Large intestine (tissue), 12 donors: ENCODE measurements around the gene CADM4. TPM values are rescaled to one million over a fixed set of nuclear protein-coding genes. Genes with fewer than 3 reads are reported as not detected.
"Not testable (repeated sequence)": the region's sequence is repeated elsewhere in the genome, so short reads cannot be mapped to it uniquely, and the experiment has no call there.

Experiments used
- DNase-seq, 2 donors: peaks; one replicate each; pipeline versions ENCODE4 v3.0.0 to v3.0.0-alpha.2; 2013
- H3K27ac ChIP-seq: one replicate; pipeline ENCODE4 v1.5.1; 2013; ENCODE audit warnings: low read length
- H3K27me3 ChIP-seq: 2 replicates; pipeline ENCODE4 v1.6.1; 2013; ENCODE audit warnings: low read length; ENCODE audit not compliant: control insufficient read depth, insufficient read depth
- H3K36me3 ChIP-seq: 2 replicates; pipeline ENCODE4 v1.6.1; 2013; ENCODE audit warnings: low read length; ENCODE audit not compliant: control insufficient read depth, insufficient read depth
- H3K4me1 ChIP-seq: one replicate; pipeline ENCODE4 v1.6.1; 2013; ENCODE audit warnings: low read length; ENCODE audit not compliant: control insufficient read depth, insufficient read depth
- H3K4me3 ChIP-seq: one replicate; pipeline ENCODE4 v1.5.1; 2013; ENCODE audit warnings: low read length
- H3K9me3 ChIP-seq: one replicate; pipeline ENCODE4 v1.6.1; 2013; ENCODE audit warnings: mild to moderate bottlenecking, low read depth, low read length, moderate library complexity; ENCODE audit not compliant: control insufficient read depth
- whole genome bisulfite sequencing: methylation state at CpG from one replicate; pipeline ENCODE4 v1.1.5; 2013; ENCODE audit warnings: low lambda C conversion rate; ENCODE audit not compliant: insufficient coverage; 5-methylcytosine and 5-hydroxymethylcytosine counted together
- long read RNA-seq, 11 donors: transcript quantifications; one replicate each; lab custom pipeline, GENCODE V29; 2026
- polyA plus RNA-seq: library from polyadenylated mRNA; unstranded; fragments of 120-200 nt; gene quantifications from one replicate; pipeline ENCODE4 v1.2.1, GENCODE V29; 2013

CADM4 gene, protein sequence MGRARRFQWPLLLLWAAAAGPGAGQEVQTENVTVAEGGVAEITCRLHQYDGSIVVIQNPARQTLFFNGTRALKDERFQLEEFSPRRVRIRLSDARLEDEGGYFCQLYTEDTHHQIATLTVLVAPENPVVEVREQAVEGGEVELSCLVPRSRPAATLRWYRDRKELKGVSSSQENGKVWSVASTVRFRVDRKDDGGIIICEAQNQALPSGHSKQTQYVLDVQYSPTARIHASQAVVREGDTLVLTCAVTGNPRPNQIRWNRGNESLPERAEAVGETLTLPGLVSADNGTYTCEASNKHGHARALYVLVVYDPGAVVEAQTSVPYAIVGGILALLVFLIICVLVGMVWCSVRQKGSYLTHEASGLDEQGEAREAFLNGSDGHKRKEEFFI
- polyA plus RNA-seq: 13.6 TPM
- long read RNA-seq, donor 1, partial matches to known transcripts: 0 of 1 reads
- long read RNA-seq, donor 1, other reads (novel, unspliced or antisense): 0 of 1 reads
- long read RNA-seq, donor 2, partial matches to known transcripts: 0 of 2 reads
- long read RNA-seq, donor 2, other reads (novel, unspliced or antisense): 0 of 2 reads
- long read RNA-seq, donor 3, partial matches to known transcripts: 0 of 4 reads
- long read RNA-seq, donor 3, other reads (novel, unspliced or antisense): 0 of 4 reads
- long read RNA-seq, donor 4: 0 reads
- long read RNA-seq, donor 5, transcript CADM4-201 (9 exons, 2,178 nt): major isoform, 6 of 6 reads
- long read RNA-seq, donor 5, partial matches to known transcripts: 0 of 6 reads
- long read RNA-seq, donor 5, other reads (novel, unspliced or antisense): 0 of 6 reads
- long read RNA-seq, donor 6, partial matches to known transcripts: 0 of 3 reads
- long read RNA-seq, donor 6, other reads (novel, unspliced or antisense): 0 of 3 reads
- long read RNA-seq, donor 7, partial matches to known transcripts: 0 of 2 reads
- long read RNA-seq, donor 7, other reads (novel, unspliced or antisense): 0 of 2 reads
- long read RNA-seq, donor 8, partial matches to known transcripts: 0 of 1 reads
- long read RNA-seq, donor 8, other reads (novel, unspliced or antisense): 0 of 1 reads
- long read RNA-seq, donor 9, partial matches to known transcripts: 0 of 3 reads
- long read RNA-seq, donor 9, other reads (novel, unspliced or antisense): 0 of 3 reads
- long read RNA-seq, donor 10, partial matches to known transcripts: 0 of 4 reads
- long read RNA-seq, donor 10, other reads (novel, unspliced or antisense): 0 of 4 reads
- long read RNA-seq, donor 11, partial matches to known transcripts: 0 of 3 reads
- long read RNA-seq, donor 11, other reads (novel, unspliced or antisense): 0 of 3 reads

- WGBS: no CpG with 5 or more reads among the region's 110 CpGs
- DNase-seq: peak in 1 of 2 donors; percentile 63
- no peak within 1 kb of the TSS for H3K27ac ChIP-seq
- no peaks in the 10 kb centered on the region for H3K36me3 ChIP-seq
- H3K4me1 ChIP-seq: peaks cover 10% of the 10 kb centered on the region
- peaks cover 29% of the 10 kb centered on the region for H3K27me3 ChIP-seq
- H3K9me3 ChIP-seq: no peaks in the 10 kb centered on the region
- peak within 1 kb of the TSS; percentile 43 for H3K4me3 ChIP-seq
These were observed at the start of gene CADM4 for GRCh38 chr19:43639519-43640423. CADM4 (minus strand) TSS chr19:43639850; CDS start chr19:43639790, 60 bp downstream.

DNA sequence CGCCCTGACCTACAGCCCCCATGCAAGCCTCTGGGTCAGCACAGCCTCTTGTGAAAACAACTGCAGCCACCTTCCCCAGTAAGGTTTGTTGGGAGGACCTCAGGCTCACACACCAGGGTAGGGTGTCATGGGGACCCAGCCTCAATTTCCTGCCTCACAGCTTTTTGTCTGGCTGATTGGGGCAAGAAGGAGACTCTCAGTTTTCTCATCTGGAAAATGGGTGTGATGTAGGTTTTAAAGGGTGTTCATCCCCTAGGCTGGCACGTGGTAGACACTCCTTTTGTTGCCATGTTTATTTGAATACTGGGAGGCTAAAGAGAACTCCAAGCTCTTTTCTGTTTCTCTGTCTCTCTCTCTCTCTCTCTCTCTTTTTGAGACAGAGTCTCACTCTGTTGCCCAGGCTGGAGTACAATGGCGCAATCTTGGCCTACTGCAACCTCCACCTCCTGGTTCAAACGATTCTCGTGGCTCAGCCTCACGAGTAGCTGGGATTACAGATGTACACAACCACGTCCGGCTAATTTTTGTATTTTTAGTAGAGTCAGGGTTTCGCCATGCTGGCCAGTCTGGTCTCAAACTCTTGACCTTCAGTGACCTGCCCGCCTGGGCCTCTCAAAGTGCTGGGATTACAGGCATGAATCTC is 48.5 kb upstream of the CADM4 start:
- peaks cover 4% of the 10 kb centered on the region for H3K9me3 ChIP-seq
- DNase-seq: no peak
- no peaks in the 10 kb centered on the region for H3K36me3 ChIP-seq
- H3K27ac ChIP-seq: no peak overlapping the region
- WGBS: no CpG with 5 or more reads among the region's 10 CpGs
- no peaks in the 10 kb centered on the region for H3K4me1 ChIP-seq
- no peak overlapping the region for H3K4me3 ChIP-seq
- H3K27me3 ChIP-seq: no peaks in the 10 kb centered on the region

GRCh38 chr19:43687660-43687997 is 48.0 kb upstream of the CADM4 start:
- no peak overlapping the region for H3K27ac ChIP-seq
- no peak overlapping the region for H3K4me3 ChIP-seq
- peaks cover 4% of the 10 kb centered on the region for H3K9me3 ChIP-seq
- H3K36me3 ChIP-seq: no peaks in the 10 kb centered on the region
- H3K4me1 ChIP-seq: no peaks in the 10 kb centered on the region
- no CpG with 5 or more reads among the region's 1 CpG for WGBS
- no peak for DNase-seq
- H3K27me3 ChIP-seq: no peaks in the 10 kb centered on the region

DNA sequence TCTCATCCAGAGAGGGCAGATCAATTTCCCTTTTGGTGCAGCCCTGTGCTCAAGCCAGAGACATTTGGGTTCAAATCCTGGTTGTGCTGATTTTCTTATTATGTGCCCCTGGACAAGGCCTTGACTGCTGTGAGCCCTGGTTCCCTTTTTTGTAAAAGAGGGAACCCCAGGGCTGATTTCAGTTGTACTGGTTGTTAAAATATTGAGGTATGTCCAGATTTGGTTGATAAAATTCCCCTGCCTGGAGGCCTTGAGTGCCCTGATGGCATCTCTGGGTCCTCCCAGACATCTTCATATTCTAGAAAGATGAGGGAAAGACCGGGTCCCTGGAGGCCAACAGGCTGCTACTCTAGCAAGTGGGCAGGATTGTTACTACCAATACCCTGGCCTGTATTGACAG is 44.7 kb upstream of the CADM4 start:
- H3K9me3 ChIP-seq: no peaks in the 10 kb centered on the region
- H3K4me1 ChIP-seq: peaks cover 4% of the 10 kb centered on the region
- no peak overlapping the region for H3K27ac ChIP-seq
- no peaks in the 10 kb centered on the region for H3K36me3 ChIP-seq
- DNase-seq: no peak
- WGBS: no CpG with 5 or more reads among the region's 1 CpG
- no peak overlapping the region for H3K4me3 ChIP-seq
- no peaks in the 10 kb centered on the region for H3K27me3 ChIP-seq

DNA sequence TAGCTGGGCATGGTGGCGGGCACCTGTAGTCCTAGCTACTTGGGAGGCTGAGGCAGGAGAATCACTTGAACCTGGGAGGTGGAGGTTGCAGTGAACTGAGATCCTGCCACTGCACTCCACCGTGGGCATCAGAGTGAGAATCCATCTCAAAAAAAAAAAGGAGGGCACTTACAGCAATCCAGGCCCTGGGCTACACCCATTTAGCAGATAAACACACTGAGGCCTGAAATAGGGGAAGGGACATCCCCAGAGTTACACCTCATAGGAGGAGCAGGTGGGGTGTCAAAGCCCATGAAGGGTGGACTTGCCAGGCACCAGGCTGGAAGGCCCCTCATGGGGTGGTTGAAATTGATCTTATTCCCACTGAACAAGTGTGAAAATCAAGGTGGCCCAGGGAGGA is 44.3 kb upstream of the CADM4 start:
- Histone ChIP-seq H3K4me3 (no peak overlapping the region), H3K27ac (no peak overlapping the region), H3K27me3 (no peaks in the 10 kb centered on the region), H3K4me1 (peaks cover 6% of the 10 kb centered on the region), H3K36me3 (no peaks in the 10 kb centered on the region), H3K9me3 (no peaks in the 10 kb centered on the region)
- no CpG with 5 or more reads among the region's 2 CpGs for WGBS
- no peak for DNase-seq

- H3K27ac ChIP-seq: no peak overlapping the region
- no peak for DNase-seq
- H3K36me3 ChIP-seq: no peaks in the 10 kb centered on the region
- peaks cover 10% of the 10 kb centered on the region for H3K4me1 ChIP-seq
- H3K27me3 ChIP-seq: no peaks in the 10 kb centered on the region
- no CpG with 5 or more reads among the region's 11 CpGs for WGBS
- no peak overlapping the region for H3K4me3 ChIP-seq
- no peaks in the 10 kb centered on the region for H3K9me3 ChIP-seq
These were observed 43.4 kb upstream of the CADM4 start for GRCh38 chr19:43682824-43683661.

GRCh38 chr19:43682269-43682668 is 42.6 kb upstream of the CADM4 start:
- H3K27me3 ChIP-seq, H3K27ac ChIP-seq, H3K4me3 ChIP-seq, DNase-seq, H3K9me3 ChIP-seq, H3K36me3 ChIP-seq: not testable (repeated sequence)
- WGBS: no CpG with 5 or more reads among the region's 5 CpGs
- H3K4me1 ChIP-seq: peaks cover 10% of the 10 kb centered on the region

- peaks cover 10% of the 10 kb centered on the region for H3K4me1 ChIP-seq
- H3K27ac ChIP-seq: no peak overlapping the region
- no peak for DNase-seq
- no peak overlapping the region for H3K4me3 ChIP-seq
- WGBS: 95% methylated on average over 3 of the region's 5 CpGs
- no peaks in the 10 kb centered on the region for H3K36me3 ChIP-seq
- no peaks in the 10 kb centered on the region for H3K27me3 ChIP-seq
- no peaks in the 10 kb centered on the region for H3K9me3 ChIP-seq
These were observed 42.2 kb upstream of the CADM4 start for GRCh38 chr19:43681821-43682220.
